ENCODE measurements around the gene SPIRE2.
"Not testable (repeated sequence)": the region's sequence is repeated elsewhere in the genome, so short reads cannot be mapped to it uniquely, and the experiment has no call there.

Gene SPIRE2

GRCh38 chr16:89867918-89868317 is 39.6 kb downstream of the SPIRE2 start:
- no peak for DNase-seq (ENCODE audit: low spot score)

DNA sequence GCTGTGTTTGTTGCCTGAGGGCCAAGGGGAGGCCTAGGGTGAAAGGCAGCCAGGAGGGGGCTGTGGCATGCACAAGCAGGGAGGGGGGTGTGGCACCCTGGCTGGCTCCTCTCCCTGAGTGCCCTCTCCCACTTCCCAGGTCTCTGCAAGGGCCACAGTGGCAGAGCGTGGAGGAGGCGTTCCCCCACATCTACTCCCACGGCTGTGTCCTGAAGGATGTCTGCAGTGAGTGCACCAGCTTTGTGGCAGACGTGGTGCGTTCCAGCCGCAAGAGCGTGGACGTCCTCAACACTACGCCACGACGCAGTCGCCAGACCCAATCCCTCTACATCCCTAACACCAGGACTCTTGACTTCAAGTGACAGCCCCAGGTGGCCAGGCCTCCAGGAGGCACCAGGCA is 41.6 kb downstream of the SPIRE2 start:
- no peak for DNase-seq (ENCODE audit: low spot score)

GRCh38 chr16:89870440-89870839 is 42.2 kb downstream of the SPIRE2 start:
- DNase-seq (ENCODE audit: low spot score): no peak

- DNase-seq (ENCODE audit: low spot score): no peak
Observed at GRCh38 chr16:89871895-89872294, 43.6 kb downstream of the SPIRE2 start.

GRCh38 chr16:89873109-89873971 is 45.1 kb downstream of the SPIRE2 start, which contains the start of gene TCF25:
TCF25 (plus strand) TSS chr16:89873592; CDS start chr16:89873668, 76 bp downstream.
- DNase-seq (ENCODE audit: low spot score): peak; percentile 80

GRCh38 chr16:89873972-89874689 is 45.9 kb downstream of the SPIRE2 start:
- peak; percentile 94 for DNase-seq (ENCODE audit: low spot score)

DNA sequence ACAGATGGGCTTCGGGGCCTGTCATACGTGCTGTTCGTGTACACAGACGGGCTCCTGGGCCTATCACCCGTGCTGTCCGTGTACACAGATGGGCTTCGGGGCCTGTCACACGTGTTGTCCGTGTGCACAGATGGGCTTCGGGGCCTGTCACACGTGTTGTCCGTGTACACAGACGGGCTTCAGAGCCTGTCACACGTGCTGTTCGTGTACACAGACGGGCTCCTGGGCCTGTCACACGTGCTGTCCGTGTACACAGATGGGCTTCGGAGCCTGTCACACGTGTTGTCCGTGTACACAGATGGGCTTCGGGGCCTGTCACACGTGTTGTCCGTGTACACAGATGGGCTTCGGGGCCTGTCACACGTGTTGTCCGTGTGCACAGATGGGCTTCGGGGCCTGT is 50.8 kb downstream of the SPIRE2 start:
- not testable (repeated sequence) for DNase-seq (ENCODE audit: low spot score)

DNA sequence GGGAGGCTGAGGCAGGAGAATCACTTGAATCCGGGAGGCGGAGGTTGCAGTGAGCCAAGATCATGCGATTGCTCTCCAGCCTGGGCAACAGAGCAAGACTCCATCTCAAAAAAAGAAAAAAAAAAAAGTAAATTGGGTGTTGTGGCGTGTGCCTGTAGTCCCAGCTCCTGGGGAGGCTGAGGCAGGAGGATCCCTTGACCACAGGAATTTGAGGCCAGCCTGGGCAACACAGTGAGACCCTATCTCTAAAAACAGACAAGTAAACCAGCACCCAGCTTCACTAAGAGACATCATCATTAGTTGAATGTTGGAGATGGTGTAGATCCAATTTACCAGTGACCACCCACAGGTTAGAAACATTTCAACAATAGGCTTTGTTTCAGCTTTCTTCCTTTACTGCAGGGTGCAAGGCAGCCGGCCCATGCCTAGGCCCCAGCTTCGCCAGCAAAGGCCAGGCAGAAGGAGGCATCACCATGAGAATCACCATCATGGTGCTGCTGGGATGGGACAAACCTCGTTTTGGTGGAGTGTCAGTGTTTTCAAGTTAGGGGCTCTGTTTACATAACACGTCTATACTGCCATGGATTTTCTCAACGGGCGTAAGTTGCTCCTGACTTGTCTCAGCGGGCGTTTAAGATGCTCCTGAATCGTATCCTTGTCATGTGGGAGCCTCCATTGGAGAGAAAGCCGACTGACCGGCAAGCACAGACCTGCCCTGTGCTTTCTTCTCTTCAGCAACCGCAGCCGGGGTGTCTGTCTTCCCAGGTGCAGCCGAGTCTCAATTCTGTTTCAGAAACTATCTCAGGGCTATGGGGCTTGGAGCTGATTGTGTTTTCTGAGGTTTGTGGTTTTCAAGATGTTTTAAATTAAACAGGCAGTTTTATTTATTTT is 52.4 kb downstream of the SPIRE2 start:
- DNase-seq (ENCODE audit: low spot score): no peak

DNA sequence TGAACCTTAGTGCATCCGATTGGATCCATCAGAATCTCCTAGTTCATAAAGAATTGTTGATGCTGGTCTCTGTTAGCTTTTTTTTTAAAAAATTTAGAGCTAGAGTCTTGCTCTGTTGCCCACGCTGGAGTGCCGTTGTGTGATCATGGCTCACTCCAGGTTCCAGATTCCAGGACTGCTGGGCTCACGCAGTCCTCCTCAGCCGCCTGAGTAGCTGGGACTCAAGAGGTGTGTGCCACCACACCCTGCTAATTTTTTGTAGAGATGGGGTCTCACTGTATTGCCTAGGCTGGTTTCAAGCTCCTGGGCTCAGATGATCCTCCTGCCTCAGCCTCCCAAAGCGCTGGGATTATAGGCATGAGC is 53.1 kb downstream of the SPIRE2 start:
- no peak for DNase-seq (ENCODE audit: low spot score)

DNA sequence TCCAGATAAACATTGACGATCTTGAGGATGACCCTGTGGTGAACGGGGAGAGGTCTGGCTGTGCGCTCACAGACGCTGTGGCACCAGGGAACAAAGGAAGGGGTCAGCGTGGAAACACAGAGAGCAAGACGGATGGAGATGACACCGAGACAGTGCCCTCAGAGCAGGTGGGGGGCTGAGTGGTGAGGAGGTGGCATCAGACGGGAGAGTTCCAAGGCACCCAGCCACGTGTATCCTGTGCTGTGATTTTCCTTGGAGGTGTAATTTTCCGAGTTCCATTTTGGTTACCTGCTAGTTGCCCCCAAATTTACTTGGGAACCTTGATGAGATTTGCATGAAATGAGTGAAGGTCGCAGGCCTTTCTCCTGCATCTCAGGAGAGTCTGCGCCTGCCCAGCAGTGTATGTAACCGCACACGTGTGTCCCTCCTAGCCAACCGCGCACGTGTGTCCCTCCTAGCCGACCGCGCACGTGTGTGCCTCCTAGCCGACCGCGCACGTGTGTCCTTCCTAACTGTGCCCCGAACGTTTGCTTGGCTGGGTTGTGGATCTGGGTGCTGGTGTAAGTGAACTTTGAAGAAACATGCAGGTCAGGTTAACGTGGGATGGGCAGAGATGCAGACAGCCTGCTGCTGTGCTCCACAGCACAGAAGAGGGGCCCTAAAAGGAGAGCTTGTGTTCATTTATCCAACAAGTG is 55.2 kb downstream of the SPIRE2 start:
- no peak for DNase-seq (ENCODE audit: low spot score)

GRCh38 chr16:89884041-89884421 is 55.8 kb downstream of the SPIRE2 start:
- no peak for DNase-seq (ENCODE audit: low spot score)

- DNase-seq (ENCODE audit: low spot score): no peak
Observed at GRCh38 chr16:89887243-89887642, 59.0 kb downstream of the SPIRE2 start.

GRCh38 chr16:89890200-89890599 is 61.9 kb downstream of the SPIRE2 start:
- no peak for DNase-seq (ENCODE audit: low spot score)

- no peak for DNase-seq (ENCODE audit: low spot score)
Observed at GRCh38 chr16:89890886-89891657, 62.8 kb downstream of the SPIRE2 start.

DNA sequence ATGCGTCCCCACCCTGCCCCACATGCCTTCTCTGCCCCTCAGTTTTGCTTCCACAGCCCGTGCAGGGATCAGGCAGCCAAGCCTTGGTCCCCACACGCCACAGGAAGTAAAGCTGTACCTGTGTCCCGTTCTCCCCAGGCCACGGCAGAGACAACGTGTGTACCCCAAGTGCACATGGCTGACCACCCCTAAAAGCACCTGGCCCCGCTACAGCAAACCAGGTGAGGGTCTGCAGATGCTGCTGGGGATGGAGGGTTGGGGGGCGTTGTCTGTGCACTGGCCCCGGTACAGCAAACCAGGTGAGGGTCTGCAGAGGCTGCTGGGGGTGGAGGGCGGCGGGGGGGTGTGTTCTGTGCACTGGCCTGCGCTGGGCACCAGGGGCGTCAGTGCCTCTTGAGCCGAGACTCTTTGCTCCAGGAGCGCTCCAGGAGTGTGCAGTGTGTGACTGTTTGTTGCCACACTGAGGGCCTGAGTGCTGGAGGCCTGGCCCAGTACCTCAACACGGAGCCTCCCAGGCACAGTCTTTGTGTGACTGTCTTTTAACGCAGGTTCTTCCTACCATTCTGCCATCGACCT is 63.9 kb downstream of the SPIRE2 start:
- DNase-seq (ENCODE audit: low spot score): no peak

- DNase-seq (ENCODE audit: low spot score): no peak
Observed at GRCh38 chr16:89892635-89893034, 64.4 kb downstream of the SPIRE2 start.

- no peak for DNase-seq (ENCODE audit: low spot score)
Observed at GRCh38 chr16:89893642-89894548, 65.6 kb downstream of the SPIRE2 start.

GRCh38 chr16:89895482-89896250 is 67.4 kb downstream of the SPIRE2 start:
- no peak for DNase-seq (ENCODE audit: low spot score)

DNA sequence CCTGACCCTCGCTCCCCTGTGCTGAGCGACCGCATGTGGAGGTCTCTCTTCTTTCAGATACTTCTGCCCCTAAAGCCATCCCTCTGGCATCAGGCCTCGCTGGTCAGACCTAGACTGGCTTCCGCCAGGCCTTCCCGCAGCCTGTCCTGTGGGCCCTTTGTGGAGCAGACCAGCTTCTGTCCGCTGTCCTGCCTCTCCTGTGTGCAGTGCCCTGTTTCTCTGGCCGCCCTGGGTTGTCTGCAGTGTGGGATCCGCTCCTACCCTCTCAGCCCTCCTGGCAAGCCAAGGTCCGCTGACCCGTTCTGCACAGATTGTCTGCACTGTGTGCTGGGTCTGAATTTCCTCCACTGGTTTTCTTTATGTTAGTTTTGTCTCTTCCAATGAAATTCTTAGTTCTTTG is 68.9 kb downstream of the SPIRE2 start:
- DNase-seq (ENCODE audit: low spot score): no peak
